ENCODE data around the gene RFXANK.

The RFXANK gene

DNA sequence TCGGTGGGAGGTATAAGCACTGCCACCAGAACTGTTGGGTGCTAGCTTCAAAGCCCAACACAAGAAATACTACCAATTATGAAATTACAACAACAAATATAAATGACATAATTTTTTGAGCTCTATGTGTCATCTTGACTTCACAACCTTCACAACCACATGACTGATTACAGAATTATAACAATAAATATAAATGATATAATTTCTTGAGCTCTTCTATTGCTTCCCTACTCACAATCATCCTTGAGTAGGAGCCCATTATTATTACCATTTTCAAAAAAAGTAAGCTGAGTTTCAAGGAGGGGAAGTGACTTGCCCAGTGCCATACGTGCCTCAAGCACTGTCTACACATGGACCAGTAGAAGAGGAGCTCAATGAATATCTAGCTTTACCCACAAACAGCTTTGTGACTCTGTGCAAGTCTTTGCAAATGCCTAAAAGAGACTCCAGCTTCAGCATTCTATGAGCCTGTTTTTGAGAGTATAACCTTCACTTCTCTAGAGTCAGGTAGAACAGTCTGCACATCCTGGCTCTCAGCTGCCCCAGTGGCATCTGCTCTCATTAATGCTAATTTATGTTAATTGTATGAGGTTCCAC is 42.3 kb downstream of the RFXANK start:
- DNase-seq, result no peak

DNA sequence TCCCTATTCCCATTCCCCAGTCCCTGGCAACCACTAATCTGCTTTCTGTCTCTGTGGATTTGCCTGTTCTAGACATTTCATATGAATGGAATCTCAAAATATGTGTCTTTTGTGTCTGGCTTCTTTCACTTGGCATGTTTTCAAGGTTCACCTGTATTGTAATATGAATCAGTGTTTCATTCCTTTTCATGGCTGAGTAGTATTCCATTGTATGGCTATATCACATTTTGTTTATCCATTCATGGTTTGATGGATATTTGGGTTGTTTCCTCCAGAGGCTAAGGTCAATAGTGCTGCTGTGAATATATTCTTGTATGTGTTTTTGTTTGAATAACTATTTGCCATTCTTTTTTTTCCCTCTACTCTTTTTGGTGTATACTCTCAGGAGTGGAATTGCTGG is 44.1 kb downstream of the RFXANK start:
- DNase-seq, result no peak

DNA sequence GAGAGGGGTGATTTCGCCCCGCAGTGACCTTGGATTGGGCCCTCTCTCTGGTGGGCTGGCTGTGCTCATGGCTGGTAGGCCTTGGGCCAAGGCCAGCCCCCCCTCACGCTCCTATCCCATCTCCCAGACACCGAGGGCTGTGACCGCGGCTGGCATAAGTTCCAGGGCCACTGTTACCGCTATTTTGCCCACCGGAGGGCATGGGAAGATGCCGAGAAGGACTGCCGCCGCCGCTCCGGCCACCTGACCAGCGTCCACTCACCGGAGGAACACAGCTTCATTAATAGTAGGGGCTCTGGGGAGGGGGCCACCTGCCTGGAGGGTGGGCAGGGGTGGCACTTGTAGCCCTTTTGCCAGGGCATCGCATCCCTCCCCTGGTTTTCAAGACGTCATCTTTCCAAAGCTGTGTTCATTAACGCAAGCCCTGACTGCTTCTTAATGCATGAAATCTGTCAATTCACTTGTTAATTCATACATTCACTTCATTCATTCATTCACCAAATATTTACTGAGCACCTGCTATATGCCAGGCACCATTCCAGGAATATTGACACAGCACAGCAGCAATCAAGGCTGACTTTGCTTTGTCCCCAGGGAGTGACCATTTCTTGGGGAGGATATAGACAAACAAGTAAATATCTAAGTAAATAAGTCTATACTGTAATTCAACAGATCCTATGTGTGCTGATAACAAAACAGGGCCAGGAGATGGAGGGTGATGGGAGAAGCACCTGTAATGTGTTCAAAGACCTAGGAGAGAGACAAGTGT is 46.3 kb downstream of the RFXANK start:
- no peak for DNase-seq

DNA sequence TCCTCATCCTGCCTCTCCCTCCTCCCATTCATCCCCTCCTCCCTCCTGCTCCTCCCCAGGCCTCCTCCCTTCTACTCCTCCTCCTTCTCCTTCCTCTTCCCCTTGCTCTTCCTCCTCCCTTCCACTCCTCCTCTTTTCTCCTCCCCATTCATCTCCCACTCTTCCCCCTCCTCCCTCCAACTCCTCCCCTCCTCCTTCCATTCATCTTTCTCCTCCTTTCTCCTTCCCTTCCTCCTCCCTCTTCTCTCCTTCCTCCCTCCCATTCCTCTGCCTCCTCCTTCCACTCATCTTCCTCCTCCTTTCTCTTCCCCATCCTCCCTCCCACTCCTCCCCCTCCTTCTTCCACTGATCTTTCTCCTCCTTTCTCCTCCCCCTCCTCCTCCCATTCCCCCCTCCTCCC is 47.6 kb downstream of the RFXANK start:
- no peak for DNase-seq

DNA sequence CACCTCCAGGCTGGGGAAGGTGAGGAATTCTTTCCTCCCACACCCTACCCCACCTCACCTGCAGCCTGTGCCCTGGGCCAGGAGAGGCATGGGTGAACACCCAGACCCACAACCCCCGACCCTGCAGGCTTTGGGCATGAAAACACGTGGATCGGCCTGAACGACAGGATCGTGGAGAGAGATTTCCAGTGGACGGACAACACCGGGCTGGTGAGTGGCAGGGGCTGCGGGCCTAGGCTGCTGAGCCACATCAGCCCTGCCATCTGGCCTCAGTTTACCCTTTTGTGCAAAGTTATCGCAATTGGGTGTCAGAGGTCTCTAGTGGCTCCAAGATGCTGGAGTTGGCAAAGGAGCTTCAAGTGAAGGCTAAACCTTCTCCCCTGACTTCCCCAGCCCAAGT is 48.4 kb downstream of the RFXANK start:
- no peak for DNase-seq

DNA sequence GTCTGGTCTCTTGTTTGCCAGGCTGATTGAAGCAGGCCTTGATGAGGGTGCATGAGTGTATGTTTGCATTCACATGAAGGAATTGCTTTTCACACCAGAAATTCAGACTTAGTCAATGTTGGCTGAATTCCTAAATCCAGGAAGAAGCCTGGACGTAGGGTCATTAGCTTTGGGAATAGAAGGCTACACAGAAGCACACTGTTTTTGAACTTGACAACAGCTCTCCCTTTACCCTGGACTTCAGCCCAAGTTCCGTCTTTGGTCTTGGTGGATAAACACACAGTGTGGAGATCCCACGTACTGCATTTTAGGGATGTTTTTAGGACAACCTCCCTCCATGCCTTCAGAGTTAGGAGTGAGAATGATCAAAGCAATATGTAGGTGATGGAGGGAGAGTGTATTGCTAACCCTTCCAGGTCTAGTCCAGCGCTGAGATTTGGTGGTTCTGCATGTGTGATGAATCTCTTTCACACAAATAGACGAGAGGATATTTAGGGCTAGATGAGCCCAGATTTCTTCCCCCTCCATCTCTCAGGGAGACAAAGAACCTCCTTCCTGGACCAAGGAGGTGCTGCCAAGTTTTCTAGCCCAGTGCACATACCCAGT is 58.2 kb downstream of the RFXANK start:
- DNase-seq, result no peak
